ENCODE results near the gene THAP5.
"Not testable (repeated sequence)": the region's sequence is repeated elsewhere in the genome, so short reads cannot be mapped to it uniquely, and the experiment has no call there.

Gene THAP5

GRCh38 chr7:108581655-108582491 is 12.4 kb upstream of the THAP5 start:
- peak in 1 of 2 experiments; percentile 17 for DNase-seq

GRCh38 chr7:108580298-108580697 is 10.8 kb upstream of the THAP5 start:
- DNase-seq: no peak

GRCh38 chr7:108578937-108579336 is 9.4 kb upstream of the THAP5 start:
- DNase-seq: no peak

GRCh38 chr7:108576116-108576515 is 6.6 kb upstream of the THAP5 start:
- no peak for DNase-seq

- no peak for DNase-seq
Measured at GRCh38 chr7:108575156-108575555, 5.7 kb upstream of the THAP5 start.

- no peak for DNase-seq
Measured at GRCh38 chr7:108572480-108572879, 3.0 kb upstream of the THAP5 start.

GRCh38 chr7:108570146-108570755 is 745 bp upstream of the THAP5 start:
- peak; percentile 8 to 62 for DNase-seq

- no peak for DNase-seq
Measured at GRCh38 chr7:108568801-108569380, 615 bp downstream of the THAP5 start.

GRCh38 chr7:108565987-108566386 is 3.5 kb downstream of the THAP5 start:
- no peak for DNase-seq

GRCh38 chr7:108561047-108561619 is 8.4 kb downstream of the THAP5 start:
- DNase-seq: no peak

GRCh38 chr7:108559253-108559652 is 10.3 kb downstream of the THAP5 start:
- no peak for DNase-seq

GRCh38 chr7:108557617-108558016 is 11.9 kb downstream of the THAP5 start:
- no peak for DNase-seq

- no peak for DNase-seq
Measured at GRCh38 chr7:108557191-108557590, 12.3 kb downstream of the THAP5 start.

GRCh38 chr7:108556665-108557064 is 12.8 kb downstream of the THAP5 start:
- not testable (repeated sequence) for DNase-seq

GRCh38 chr7:108548141-108548896 is 21.2 kb downstream of the THAP5 start:
- DNase-seq: not testable (repeated sequence)

GRCh38 chr7:108541478-108541877 is 28.0 kb downstream of the THAP5 start:
- no peak for DNase-seq

GRCh38 chr7:108538685-108539084 is 30.8 kb downstream of the THAP5 start:
- not testable (repeated sequence) for DNase-seq

GRCh38 chr7:108538236-108538635 is 31.3 kb downstream of the THAP5 start:
- not testable (repeated sequence) for DNase-seq

- no peak for DNase-seq
Measured at GRCh38 chr7:108537229-108537628, 32.3 kb downstream of the THAP5 start.

- no peak for DNase-seq
Measured at GRCh38 chr7:108535744-108536143, 33.8 kb downstream of the THAP5 start.

GRCh38 chr7:108535257-108535656 is 34.2 kb downstream of the THAP5 start:
- no peak for DNase-seq

GRCh38 chr7:108533712-108534111 is 35.8 kb downstream of the THAP5 start:
- DNase-seq: no peak

- DNase-seq: no peak
Measured at GRCh38 chr7:108529341-108529740, 40.2 kb downstream of the THAP5 start.

All from SW 1271 (cell line).